K562 (cell line): ENCODE data around the gene IER3IP1. TPM values are rescaled to one million over a fixed set of nuclear protein-coding genes. Genes with fewer than 3 reads are reported as not detected.

ENCODE experiments used
- BRCA1 ChIP-seq, 2 experiments: fragments of 450-650 bp in 1 of 2; sonication (generic) in 1 of 2; formaldehyde crosslinking in 1 of 2; IDR thresholded peaks; 2 replicates each; pipeline versions ENCODE4 v1.5.0 to v1.6.1; 2017 to 2020; ENCODE audit warnings: mild to moderate bottlenecking in 1 of 2, missing genetic modification reagents in 1 of 2
- BRD4 ChIP-seq: fragments of 200-600 bp; sonication (generic); IDR thresholded peaks from 2 replicates; pipeline ENCODE4 v1.6.1; 2017; ENCODE audit warnings: inconsistent platforms
- KLF6 ChIP-seq: fragments of 250-450 bp; sonication (Bioruptor Pico); IDR thresholded peaks from 2 replicates; pipeline ENCODE4 v1.4.0; 2020; ENCODE audit warnings: mild to moderate bottlenecking, moderate library complexity, borderline replicate concordance
- MTA3 ChIP-seq: fragments of 450-650 bp; formaldehyde crosslinking; IDR thresholded peaks from 2 replicates; pipeline ENCODE4 v1.6.1; 2017; ENCODE audit warnings: mild to moderate bottlenecking, borderline replicate concordance
- MTF1 ChIP-seq: fragments of 250-450 bp; sonication (Bioruptor Pico); IDR thresholded peaks from 2 replicates; pipeline ENCODE4 v1.9.0; 2021; ENCODE audit warnings: moderate library complexity, mild to moderate bottlenecking, inconsistent platforms, borderline replicate concordance
- NFRKB ChIP-seq: fragments of 450-650 bp; IDR thresholded peaks from 2 replicates; pipeline ENCODE4 v1.6.1; 2016; ENCODE audit warnings: low read depth
- RNF2 ChIP-seq: sonication (generic); IDR thresholded peaks from 2 replicates; pipeline ENCODE4 v1.6.1; 2016
- SMAD1 ChIP-seq: fragments of 150-350 bp; IDR thresholded peaks from 2 replicates; pipeline ENCODE4 v1.6.1; 2014; ENCODE audit warnings: low read length, low read depth; ENCODE audit not compliant: partially characterized antibody
- TCF7L2 ChIP-seq: fragments of 150-350 bp; IDR thresholded peaks from 2 replicates; pipeline ENCODE4 v1.6.1; 2016; ENCODE audit warnings: low read depth, mild to moderate bottlenecking, low read length, moderate library complexity
- ZNF12 ChIP-seq: sonication (generic); formaldehyde crosslinking; IDR thresholded peaks from 2 replicates; pipeline ENCODE4 v1.4.0; 2020; ENCODE audit warnings: mild to moderate bottlenecking, missing genetic modification reagents
- ZNF124 ChIP-seq: sonication (generic); formaldehyde crosslinking; IDR thresholded peaks from 2 replicates; pipeline ENCODE4 v1.8.1; 2022; ENCODE audit warnings: missing genetic modification reagents
- ZNF695 ChIP-seq: fragments of 450-650 bp; formaldehyde crosslinking; IDR thresholded peaks from 2 replicates; pipeline ENCODE4 v1.4.0; 2020; ENCODE audit warnings: mild to moderate bottlenecking, moderate library complexity
- polyA plus RNA-seq, 8 experiments: library from polyadenylated mRNA; depleted of rRNA in 4 of 8; stranded (reverse) in 5 of 8; unstranded in 3 of 8; fragments of >200 nt; fragmentation: Nextera tagmentation in 2 of 8; fragmentation: Illumina TruSeq in 1 of 8; extraction: Ambion mirVana in 2 of 8; extraction: Trizol in 1 of 8; gene quantifications; 2 replicates each; pipeline versions ENCODE4 v1.2.1 to v1.2.3, GENCODE V29; 2011 to 2014; ENCODE audit warnings: inconsistent platforms in 1 of 8, missing spikeins in 1 of 8
- total RNA-seq, 7 experiments: library from RNA; depleted of rRNA in 6 of 7; stranded (reverse); fragments of >200 nt in 6 of 7; fragmentation: Illumina TruSeq in 2 of 7; extraction: Trizol in 2 of 7; gene quantifications; 2 replicates each; pipeline versions ENCODE4 v1.2.1 to v1.2.3, GENCODE V29; 2011 to 2021; ENCODE audit warnings: low replicate concordance in 1 of 7
- TF ChIP-seq, protein P1 (sequence below): sonication (generic); formaldehyde crosslinking; IDR thresholded peaks from 2 replicates; pipeline ENCODE4 v1.8.0; 2023; ENCODE audit warnings: mild to moderate bottlenecking, missing genetic modification reagents
- TF ChIP-seq, protein P2 (sequence below): fragments of 200-800 bp; sonication (Bioruptor generic); IDR thresholded peaks from 2 replicates; pipeline ENCODE4 v1.6.1; 2016; ENCODE audit warnings: missing genetic modification characterization, missing compliant biosample characterization
- TF ChIP-seq, protein P3 (sequence below): fragments of 250-450 bp; sonication (Bioruptor Pico); IDR thresholded peaks from 2 replicates; pipeline ENCODE4 v1.9.0; 2021; ENCODE audit warnings: mild to moderate bottlenecking
- TF ChIP-seq, protein P4 (sequence below): sonication (generic); formaldehyde crosslinking; IDR thresholded peaks from 2 replicates; pipeline ENCODE4 v1.8.0; 2022; ENCODE audit warnings: mild to moderate bottlenecking, low read depth, missing genetic modification reagents
- TF ChIP-seq, protein P5 (sequence below): fragments of 450-650 bp; IDR thresholded peaks from 2 replicates; pipeline ENCODE4 v1.6.1; 2016; ENCODE audit warnings: missing biosample characterization, missing genetic modification characterization
- TF ChIP-seq, protein P6 (sequence below): sonication (generic); formaldehyde crosslinking; IDR thresholded peaks from 2 replicates; pipeline ENCODE4 v1.8.1; 2023; ENCODE audit warnings: mild to moderate bottlenecking, missing genetic modification reagents

IER3IP1 gene
- total and polyA plus RNA-seq, 9 of the 15 experiments (the other 6 are each of a cell fraction or from before 2014, with no cell fraction given): 9.0 to 38.2 (median 19.9) TPM

DNA sequence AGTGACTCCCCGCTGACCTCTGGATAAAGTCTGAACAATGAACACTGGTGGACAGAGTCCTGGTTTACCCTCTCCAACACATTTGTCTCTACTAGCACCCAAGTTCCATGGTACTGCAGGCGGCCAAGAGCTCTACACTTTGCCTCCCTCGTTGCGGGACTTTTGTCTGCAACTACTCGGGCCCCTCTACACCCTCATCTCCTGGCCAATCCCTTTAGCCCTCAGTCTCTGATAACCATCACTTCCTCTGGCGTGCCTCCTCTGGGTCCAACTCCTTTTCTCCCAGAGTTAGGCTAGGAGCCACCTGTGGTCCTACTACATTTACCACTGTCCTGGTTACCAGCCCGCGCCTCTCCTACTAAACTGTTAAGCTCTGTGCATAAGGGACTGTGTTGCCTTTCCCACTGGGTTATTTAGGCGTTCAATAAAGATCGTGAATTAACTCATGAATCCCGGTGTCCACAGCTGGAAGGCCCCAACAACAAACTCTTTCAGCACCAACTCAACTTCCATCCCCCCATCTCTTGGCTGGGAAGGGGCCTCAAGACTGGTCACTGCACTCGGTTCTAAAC lies 26.6 kb downstream of the IER3IP1 start (continued):
- TF ChIP-seq, protein P1, sequence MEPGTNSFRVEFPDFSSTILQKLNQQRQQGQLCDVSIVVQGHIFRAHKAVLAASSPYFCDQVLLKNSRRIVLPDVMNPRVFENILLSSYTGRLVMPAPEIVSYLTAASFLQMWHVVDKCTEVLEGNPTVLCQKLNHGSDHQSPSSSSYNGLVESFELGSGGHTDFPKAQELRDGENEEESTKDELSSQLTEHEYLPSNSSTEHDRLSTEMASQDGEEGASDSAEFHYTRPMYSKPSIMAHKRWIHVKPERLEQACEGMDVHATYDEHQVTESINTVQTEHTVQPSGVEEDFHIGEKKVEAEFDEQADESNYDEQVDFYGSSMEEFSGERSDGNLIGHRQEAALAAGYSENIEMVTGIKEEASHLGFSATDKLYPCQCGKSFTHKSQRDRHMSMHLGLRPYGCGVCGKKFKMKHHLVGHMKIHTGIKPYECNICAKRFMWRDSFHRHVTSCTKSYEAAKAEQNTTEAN: no peak
- TF ChIP-seq TCF7L2: no peak
- TF ChIP-seq KLF6 (CRISPR knock-in tag): no peak
- TF ChIP-seq, protein P2, sequence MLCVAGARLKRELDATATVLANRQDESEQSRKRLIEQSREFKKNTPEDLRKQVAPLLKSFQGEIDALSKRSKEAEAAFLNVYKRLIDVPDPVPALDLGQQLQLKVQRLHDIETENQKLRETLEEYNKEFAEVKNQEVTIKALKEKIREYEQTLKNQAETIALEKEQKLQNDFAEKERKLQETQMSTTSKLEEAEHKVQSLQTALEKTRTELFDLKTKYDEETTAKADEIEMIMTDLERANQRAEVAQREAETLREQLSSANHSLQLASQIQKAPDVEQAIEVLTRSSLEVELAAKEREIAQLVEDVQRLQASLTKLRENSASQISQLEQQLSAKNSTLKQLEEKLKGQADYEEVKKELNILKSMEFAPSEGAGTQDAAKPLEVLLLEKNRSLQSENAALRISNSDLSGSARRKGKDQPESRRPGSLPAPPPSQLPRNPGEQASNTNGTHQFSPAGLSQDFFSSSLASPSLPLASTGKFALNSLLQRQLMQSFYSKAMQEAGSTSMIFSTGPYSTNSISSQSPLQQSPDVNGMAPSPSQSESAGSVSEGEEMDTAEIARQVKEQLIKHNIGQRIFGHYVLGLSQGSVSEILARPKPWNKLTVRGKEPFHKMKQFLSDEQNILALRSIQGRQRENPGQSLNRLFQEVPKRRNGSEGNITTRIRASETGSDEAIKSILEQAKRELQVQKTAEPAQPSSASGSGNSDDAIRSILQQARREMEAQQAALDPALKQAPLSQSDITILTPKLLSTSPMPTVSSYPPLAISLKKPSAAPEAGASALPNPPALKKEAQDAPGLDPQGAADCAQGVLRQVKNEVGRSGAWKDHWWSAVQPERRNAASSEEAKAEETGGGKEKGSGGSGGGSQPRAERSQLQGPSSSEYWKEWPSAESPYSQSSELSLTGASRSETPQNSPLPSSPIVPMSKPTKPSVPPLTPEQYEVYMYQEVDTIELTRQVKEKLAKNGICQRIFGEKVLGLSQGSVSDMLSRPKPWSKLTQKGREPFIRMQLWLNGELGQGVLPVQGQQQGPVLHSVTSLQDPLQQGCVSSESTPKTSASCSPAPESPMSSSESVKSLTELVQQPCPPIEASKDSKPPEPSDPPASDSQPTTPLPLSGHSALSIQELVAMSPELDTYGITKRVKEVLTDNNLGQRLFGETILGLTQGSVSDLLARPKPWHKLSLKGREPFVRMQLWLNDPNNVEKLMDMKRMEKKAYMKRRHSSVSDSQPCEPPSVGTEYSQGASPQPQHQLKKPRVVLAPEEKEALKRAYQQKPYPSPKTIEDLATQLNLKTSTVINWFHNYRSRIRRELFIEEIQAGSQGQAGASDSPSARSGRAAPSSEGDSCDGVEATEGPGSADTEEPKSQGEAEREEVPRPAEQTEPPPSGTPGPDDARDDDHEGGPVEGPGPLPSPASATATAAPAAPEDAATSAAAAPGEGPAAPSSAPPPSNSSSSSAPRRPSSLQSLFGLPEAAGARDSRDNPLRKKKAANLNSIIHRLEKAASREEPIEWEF (CRISPR knock-in tag): no peak
- TF ChIP-seq, protein P3, sequence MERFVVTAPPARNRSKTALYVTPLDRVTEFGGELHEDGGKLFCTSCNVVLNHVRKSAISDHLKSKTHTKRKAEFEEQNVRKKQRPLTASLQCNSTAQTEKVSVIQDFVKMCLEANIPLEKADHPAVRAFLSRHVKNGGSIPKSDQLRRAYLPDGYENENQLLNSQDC: no peak
- TF ChIP-seq, protein P4, sequence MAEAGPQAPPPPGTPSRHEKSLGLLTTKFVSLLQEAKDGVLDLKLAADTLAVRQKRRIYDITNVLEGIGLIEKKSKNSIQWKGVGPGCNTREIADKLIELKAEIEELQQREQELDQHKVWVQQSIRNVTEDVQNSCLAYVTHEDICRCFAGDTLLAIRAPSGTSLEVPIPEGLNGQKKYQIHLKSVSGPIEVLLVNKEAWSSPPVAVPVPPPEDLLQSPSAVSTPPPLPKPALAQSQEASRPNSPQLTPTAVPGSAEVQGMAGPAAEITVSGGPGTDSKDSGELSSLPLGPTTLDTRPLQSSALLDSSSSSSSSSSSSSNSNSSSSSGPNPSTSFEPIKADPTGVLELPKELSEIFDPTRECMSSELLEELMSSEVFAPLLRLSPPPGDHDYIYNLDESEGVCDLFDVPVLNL: no peak
- no peak for TF ChIP-seq MTA3
- TF ChIP-seq SMAD1: no peak
- TF ChIP-seq MTF1 (CRISPR knock-in tag): no peak
- no peak for TF ChIP-seq ZNF695 (CRISPR knock-in tag)
- TF ChIP-seq, protein P5, sequence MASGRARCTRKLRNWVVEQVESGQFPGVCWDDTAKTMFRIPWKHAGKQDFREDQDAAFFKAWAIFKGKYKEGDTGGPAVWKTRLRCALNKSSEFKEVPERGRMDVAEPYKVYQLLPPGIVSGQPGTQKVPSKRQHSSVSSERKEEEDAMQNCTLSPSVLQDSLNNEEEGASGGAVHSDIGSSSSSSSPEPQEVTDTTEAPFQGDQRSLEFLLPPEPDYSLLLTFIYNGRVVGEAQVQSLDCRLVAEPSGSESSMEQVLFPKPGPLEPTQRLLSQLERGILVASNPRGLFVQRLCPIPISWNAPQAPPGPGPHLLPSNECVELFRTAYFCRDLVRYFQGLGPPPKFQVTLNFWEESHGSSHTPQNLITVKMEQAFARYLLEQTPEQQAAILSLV: no peak
- TF ChIP-seq ZNF12 (CRISPR knock-in tag): no peak
- no peak for TF ChIP-seq BRD4
- 0 out of 2 replicates have a peak, but pooled peaks have one; percentile 37 for TF ChIP-seq NFRKB
- TF ChIP-seq, protein P6, sequence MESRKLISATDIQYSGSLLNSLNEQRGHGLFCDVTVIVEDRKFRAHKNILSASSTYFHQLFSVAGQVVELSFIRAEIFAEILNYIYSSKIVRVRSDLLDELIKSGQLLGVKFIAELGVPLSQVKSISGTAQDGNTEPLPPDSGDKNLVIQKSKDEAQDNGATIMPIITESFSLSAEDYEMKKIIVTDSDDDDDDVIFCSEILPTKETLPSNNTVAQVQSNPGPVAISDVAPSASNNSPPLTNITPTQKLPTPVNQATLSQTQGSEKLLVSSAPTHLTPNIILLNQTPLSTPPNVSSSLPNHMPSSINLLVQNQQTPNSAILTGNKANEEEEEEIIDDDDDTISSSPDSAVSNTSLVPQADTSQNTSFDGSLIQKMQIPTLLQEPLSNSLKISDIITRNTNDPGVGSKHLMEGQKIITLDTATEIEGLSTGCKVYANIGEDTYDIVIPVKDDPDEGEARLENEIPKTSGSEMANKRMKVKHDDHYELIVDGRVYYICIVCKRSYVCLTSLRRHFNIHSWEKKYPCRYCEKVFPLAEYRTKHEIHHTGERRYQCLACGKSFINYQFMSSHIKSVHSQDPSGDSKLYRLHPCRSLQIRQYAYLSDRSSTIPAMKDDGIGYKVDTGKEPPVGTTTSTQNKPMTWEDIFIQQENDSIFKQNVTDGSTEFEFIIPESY (CRISPR knock-in tag): no peak
- TF ChIP-seq ZNF124 (CRISPR knock-in tag): no peak
- no peak for TF ChIP-seq BRCA1 (IDR thresholded peaks at IDR 0.05)
- no peak for TF ChIP-seq BRCA1 (CRISPR knock-in tag; IDR thresholded peaks at IDR 0.05)
- TF ChIP-seq RNF2: no peak
